22Rv1 (cell line): ENCODE data around the gene COA8.

Experiments
- H3K27ac ChIP-seq: fragments of 450-650 bp; 2 replicates; pipeline ENCODE4 v1.5.1; 2017
- ZFX ChIP-seq: fragments of 450-650 bp; IDR thresholded peaks from 2 replicates; pipeline ENCODE4 v1.6.1; 2017; ENCODE audit warnings: antibody characterized with exemption, borderline replicate concordance
- TF ChIP-seq, protein P1 (sequence below): fragments of 450-650 bp; IDR thresholded peaks from 2 replicates; pipeline ENCODE4 v1.5.1; 2017; ENCODE audit warnings: mild to moderate bottlenecking

The COA8 gene

DNA sequence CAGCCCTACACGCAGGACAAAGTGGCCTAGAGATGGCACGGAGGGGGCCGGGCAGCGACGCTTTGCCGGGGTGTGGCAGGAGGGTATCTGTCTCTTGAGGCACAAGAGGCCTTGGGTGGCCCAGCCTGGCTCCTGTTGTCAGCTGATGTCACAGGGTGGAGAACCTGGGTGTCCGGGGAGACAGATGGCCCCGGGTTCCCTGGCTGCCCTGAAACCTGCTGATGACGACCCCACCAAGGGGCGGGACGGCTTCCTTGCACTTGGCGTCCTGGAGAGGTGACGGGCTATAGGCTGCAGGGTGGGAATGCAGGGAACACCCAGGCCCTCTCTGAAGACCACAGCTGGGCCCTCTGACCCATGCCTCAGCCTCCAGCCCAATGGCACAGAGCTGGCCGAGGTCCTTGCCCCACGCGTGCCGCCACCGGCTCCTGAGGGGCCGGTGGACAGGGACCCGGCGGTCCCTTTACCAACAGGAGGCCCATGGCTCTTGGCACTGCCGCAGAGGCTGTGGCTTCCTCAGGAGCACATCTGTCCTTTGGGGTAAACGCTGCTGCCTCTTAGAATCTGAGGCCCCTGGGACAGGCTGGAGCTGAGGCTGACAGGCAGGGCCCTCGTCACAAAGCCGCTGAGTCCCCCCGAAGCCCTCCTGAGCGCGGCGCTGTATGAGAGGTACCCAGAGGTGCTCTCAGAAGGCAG lies 17.4 kb upstream of the COA8 start:
- no peak overlapping the region for H3K27ac ChIP-seq
- TF ChIP-seq, protein P1, sequence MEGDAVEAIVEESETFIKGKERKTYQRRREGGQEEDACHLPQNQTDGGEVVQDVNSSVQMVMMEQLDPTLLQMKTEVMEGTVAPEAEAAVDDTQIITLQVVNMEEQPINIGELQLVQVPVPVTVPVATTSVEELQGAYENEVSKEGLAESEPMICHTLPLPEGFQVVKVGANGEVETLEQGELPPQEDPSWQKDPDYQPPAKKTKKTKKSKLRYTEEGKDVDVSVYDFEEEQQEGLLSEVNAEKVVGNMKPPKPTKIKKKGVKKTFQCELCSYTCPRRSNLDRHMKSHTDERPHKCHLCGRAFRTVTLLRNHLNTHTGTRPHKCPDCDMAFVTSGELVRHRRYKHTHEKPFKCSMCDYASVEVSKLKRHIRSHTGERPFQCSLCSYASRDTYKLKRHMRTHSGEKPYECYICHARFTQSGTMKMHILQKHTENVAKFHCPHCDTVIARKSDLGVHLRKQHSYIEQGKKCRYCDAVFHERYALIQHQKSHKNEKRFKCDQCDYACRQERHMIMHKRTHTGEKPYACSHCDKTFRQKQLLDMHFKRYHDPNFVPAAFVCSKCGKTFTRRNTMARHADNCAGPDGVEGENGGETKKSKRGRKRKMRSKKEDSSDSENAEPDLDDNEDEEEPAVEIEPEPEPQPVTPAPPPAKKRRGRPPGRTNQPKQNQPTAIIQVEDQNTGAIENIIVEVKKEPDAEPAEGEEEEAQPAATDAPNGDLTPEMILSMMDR, result no peak
- TF ChIP-seq ZFX, result no peak

DNA sequence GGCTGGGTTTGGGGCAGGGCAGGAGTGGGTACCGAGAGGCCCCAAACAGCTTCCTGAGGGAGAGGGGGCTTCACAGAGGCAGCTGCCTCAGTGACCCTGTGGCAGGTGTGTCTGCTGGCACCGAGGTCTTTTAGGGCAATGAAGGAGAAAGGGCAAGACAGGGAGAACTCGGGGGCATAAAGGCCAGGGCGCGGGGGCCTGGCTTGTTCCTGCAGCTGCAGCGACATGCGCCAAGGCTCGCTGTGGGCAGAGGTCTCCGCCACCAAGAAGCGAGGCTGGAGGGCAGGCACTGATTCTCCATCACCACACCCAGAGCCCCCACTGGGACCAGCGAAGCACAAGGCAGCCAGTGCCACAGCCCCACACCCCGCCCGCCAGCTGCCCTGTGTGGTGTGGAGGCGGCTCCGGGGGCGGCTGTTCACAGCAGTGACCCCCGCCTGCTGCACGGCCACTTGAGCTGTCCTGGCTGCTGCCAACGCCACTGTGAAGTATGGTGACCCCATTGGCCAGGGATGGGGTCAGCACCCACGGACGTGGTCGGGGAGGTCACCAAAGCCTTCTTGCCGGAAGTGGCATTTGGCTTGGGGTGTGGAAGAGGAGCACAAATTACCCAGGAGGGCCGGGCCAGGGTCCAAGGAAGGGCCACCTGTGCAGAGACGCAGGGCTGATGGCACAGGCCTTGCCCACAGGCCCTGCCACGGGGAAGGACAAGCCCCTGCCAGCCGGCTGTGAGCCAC lies 16.7 kb upstream of the COA8 start:
- no peak overlapping the region for H3K27ac ChIP-seq
- TF ChIP-seq, protein P1, result no peak
- no peak for TF ChIP-seq ZFX

DNA sequence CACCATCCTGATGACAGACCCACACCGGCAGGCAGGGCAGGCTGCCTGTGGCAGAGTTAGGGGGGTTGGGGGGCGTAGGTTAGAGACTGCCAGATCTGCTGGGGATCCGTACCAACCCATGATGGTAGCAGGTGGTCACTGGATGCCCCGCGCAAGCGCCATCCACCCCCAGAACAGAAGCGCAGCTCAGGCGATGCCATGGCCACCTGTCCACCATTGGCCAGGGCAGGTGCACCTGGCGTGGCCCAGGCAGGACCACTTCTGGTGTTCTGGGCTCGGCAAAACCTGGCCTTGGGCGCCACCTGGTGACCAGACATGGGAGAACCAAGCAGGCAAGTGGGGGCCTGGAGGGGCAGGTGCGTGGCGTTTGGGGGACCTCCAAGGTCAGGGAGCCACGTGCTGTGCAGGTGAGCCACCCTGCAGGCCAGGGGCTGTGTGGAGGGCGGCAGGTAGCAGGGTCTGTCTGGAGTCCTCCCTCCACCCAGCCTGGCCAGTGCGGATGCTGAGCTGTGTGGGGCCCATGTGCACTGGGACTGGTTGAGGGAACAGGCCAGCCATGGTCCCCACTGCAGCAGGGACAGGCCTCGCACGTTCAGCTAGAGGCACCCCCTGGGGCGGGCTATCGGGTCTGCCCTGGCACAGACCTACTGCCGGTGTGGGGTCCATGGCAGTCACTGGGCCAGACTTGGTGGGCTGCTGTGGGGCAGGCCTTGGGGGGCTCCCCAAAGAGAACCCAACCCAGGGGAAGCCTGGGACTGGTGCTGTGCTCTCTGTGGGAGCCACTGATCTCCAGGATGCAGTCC lies 15.9 kb upstream of the COA8 start:
- TF ChIP-seq, protein P1, result peak; percentile 87
- no peak for TF ChIP-seq ZFX
- H3K27ac ChIP-seq, result no peak overlapping the region

DNA sequence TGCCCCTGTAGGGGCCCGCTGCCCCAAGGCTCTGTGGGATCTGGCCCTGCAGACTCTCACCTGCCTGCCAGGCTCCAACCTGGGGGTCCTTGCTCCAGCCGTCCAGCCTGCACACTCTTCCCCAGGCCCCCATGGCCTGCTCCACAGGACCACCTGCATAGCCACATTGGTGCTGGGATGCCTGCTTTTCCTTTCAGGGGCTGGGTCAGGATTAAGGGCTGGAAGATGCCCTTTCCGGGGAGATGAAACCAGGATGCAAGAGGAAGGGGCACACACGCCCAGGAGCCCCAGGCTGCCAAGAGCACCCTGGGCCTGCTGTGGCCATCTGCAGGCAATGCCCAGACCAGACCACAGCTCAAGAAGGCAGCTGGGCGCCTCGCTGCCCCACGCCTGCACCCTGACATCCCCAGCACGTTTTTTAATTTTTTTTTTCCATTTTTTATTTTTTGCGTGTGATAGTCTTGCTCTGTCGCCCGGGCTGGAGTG lies 15.3 kb upstream of the COA8 start:
- TF ChIP-seq ZFX, result no peak
- TF ChIP-seq, protein P1, result no peak
- H3K27ac ChIP-seq, result no peak overlapping the region

DNA sequence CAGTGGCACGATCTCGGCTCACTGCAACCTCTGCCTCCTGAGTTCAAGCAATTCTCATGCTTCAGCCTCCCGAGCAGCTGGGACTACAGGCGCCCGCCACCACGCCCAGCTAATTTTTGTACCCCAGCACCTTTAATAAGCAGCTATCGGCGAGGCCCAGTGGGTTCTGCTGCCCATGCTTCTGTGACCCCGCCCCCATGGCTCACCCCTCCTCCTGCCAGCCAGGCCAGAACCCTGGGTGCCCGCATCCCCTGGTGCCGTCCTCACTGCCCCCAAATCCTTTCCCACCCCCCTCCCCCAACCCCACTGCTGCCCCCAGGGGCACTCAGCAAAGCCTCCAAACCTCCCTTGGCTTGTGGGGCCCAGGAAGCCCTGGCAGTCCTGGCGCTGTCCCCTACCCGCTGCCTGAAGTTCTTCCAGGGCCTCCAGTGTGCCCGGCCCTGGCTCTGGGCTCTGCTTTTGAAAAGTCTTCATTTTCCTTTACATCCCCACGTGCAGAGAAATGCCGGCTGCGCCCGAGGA lies 14.8 kb upstream of the COA8 start:
- no peak overlapping the region for H3K27ac ChIP-seq
- TF ChIP-seq ZFX, result no peak
- TF ChIP-seq, protein P1, result no peak

DNA sequence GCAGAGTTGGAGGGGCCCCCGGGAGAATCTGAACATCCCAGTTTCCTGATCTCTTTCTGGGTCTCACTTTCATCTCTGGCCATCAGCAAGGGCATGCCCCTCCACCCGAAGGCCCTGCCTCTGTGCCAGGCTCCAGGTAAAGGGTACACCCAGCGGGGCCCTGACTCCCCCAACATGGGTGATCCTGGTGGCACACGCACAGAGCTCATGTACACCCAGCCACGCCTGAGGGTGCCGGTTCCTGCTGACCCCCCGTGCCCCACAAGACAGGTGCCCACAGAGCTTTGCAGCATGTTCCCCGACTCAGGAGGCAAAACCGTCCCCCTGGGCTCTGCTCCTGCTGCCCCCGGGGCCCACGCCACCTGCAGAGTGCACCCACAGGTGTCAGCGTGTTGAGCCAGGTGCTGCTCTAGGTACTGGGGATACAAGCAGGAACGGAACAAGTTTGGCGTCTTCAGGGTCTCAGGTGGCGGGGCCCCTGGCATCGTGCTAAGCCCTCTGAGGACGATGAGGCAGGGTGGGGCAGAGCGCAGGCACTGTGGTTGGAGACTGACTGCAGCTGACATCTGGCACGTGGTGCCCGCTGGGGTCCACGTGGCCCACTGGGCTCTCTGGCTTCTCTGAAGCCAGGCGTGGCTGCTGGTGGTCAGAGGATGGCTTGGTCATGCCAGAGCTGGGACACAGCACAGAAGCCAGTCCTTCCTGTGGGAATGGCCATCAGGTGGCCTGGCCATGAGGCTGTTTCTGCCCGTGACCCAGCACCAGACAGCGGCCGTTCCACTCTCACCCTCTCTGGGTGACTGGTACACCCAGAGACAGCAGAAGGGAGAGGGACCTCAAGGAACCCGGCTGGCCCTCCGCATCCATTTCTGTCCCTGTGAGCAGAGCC lies 14.1 kb upstream of the COA8 start:
- no peak overlapping the region for H3K27ac ChIP-seq
- TF ChIP-seq, protein P1, result no peak
- TF ChIP-seq ZFX, result no peak
